OCI-M2 (cell line): ENCODE measurements around the gene KMT2E.

Experiments
- DNase-seq: peaks from one replicate; lab custom pipeline; 2025; ENCODE audit not compliant: unreplicated experiment; lab: John Stamatoyannopoulos, UW

Gene KMT2E

DNA sequence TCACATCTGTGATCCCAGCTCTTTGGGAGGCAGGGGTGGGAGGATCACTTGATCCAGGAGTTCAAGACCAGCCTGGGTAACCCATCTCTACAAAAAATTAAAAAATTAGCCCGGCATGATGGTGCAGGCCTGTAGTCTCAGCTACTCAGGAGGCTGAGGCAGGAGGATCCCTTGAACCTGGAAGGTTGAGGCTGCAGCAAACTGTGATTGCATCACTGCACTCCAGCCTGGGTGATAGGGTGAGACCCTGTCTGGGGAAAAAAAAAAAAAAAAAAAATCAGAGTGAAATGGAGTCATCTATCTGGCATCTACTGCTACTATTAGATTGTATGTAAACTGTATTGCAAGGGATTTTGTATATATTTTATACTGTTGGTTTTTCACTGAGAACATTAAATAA is 59.1 kb downstream of the KMT2E start:
- no peak for DNase-seq

DNA sequence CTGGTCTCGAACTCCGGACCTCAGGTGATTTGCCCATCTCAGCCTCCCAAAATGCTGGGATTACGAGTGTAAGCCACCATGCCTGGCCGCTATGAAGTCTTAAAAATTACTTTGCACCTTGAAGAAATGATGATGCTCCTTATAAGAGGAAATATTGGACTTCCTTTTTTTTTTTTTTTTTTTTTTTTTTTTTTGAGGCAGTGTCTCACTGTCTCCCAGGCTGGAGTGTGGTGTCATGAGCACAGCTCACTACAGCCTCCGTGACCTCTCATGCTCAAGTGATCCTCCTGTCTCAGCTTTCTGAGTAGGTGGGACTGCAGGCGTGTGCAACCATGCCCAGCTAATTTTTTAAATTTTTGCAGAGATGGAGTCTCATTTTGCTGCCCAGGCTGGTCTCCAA is 65.3 kb downstream of the KMT2E start:
- DNase-seq: no peak

DNA sequence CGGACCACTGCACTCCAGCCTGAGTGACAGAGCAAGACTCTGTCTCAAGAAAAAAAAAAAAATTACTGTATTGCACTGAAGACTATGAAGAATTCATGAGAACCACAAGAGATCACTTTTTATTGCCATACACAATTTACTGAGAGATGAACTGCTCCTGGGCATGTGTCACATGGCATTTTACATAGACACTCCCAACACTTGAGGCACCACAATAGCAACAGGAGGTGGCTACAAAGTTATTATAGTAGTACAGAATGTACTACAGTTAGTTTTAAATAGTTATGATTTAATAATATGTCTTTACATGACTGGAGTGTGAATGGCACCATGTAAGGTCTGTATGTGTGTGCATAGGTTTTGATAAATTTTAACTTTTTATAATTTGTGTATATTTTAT is 70.6 kb downstream of the KMT2E start:
- no peak for DNase-seq

DNA sequence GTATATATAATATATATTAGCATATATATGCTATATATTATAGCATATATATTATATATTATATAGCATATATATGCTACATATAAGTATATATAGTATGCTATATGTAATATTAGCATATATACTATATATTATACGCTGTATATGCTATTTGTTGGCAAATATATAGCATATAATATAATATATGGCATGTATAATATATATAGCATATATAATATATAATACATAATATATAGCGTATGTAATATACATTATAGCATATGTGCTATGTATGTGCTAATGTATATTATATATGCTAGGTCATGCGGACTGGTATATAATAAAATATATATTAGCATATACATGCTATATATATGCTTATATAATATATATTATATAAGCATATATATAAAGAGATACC is 72.8 kb downstream of the KMT2E start:
- no peak for DNase-seq

- DNase-seq: no peak
These were observed 74.0 kb downstream of the KMT2E start for GRCh38 chr7:105087981-105088380.

DNA sequence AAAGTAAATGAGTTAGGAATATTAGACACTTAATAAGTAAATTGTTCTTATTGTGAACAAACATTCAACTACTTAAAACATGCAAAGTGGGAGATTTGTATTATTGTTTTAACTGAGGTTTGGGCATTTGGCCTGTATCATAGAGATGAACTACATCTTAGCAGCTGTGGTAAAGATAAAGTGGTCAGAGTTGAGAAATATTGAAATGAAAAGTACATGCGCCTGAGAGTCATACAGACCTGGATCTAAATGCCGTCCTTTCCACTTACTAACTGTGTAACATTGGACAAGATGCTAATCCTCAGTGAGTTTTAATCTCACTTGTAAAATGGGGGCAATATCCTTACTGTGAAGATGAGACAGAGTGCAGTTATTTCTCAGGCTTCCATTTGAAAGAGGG is 74.5 kb downstream of the KMT2E start:
- no peak for DNase-seq

DNA sequence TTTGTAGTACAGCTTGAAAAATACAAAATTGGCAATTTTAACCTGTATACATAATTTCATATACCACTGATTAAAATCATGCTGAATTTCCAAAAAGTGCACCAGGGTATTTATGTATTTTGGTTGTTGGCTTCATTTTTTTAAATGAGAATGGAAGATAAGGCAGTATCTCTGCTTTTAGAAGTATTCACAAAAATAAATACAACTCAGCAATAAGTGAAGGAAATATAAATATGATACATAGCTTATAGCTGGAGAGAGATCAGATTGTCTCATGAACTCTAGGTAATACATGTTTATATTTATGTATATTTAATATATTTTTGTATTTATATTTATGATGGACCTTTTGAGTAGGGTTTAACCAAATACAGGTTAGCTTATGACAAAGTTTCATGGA is 81.0 kb downstream of the KMT2E start:
- DNase-seq: no peak

- DNase-seq: no peak
These were observed 82.3 kb downstream of the KMT2E start for GRCh38 chr7:105096306-105096705.

DNA sequence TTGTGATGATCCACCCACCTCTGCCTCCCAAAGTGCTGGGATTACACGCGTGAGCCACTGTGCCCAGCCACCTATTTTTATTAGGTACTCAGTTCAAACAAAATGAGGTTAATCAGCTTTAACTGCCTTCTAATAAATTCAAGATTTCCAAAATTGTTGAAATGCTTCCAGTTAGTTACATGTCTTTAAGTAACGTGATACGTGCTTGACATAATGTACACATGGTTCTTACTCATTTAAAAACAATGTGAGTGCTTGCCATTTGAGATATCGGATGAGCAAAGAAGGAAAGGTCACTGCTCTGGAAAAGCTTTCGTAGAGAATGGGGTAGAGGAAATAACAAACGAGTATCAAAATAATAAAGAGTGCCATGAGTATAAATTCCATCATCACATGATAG is 83.6 kb downstream of the KMT2E start:
- no peak for DNase-seq

- DNase-seq: no peak
These were observed 85.0 kb downstream of the KMT2E start for GRCh38 chr7:105098863-105099515.

DNA sequence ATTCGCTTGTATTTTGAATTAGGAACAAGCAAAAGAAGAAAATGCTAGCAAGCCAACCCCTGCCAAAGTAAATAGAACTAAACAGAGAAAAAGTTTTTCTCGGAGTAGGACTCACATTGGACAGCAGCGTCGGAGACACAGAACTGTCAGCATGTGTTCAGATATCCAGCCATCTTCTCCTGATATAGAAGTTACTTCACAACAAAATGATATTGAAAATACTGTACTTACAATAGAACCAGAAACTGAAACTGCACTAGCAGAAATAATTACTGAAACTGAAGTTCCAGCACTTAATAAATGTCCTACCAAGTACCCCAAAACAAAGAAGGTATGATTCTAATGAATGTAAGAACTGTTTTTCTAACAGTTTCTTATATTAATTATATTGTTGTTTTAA is 87.9 kb downstream of the KMT2E start:
- DNase-seq: no peak

DNA sequence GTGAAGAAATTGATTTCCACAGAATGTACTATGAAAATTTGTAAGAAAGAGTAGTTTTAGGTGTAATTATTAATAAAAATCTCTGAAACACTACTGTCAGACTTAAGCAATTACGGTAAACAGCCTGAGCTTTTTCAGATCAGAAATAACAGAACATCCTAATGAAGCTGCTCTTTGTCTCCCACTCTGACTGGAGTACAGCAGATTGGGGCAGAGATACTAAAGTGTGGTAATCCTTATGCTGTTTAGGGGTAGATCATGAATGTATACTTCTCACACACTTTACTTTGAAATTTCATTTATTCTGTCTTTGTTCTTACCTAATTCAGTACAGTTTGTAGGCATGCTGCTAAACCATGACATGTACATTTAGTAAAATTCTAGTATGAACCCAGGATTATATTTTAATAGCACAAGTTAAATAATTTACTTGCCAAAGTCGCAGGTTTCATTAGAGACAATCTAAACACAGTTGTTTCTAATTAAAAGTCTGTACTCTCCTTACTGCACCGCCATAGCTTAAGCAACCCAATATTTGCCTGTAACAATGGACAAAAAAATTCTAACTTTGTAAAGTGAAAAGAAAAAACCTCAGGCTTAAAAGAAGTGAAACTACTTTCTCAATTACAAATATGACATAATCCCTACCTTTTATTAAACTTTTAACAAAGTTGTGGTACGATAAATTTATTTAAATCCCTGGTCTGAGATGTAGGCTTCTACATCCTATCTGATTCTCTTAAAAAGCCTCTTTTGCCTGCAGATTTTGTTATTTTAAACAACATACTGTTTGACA is 88.8 kb downstream of the KMT2E start:
- DNase-seq: no peak

GRCh38 chr7:105105579-105105978 is 91.6 kb downstream of the KMT2E start:
- no peak for DNase-seq

DNA sequence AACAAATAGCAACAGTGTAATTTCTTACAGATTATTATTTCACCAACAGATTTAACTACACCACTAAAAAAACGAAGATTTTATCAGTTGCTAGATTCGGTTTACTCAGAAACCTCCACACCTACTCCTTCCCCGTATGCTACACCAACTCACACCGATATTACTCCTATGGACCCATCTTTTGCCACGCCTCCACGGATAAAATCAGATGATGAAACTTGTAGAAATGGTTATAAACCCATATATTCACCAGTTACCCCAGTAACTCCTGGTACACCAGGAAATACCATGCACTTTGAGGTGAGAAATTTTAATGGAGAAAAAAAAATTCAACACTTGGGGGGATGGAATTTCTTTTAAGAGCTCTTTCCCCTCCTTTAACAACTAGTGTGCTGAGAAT is 92.5 kb downstream of the KMT2E start:
- no peak for DNase-seq

GRCh38 chr7:105107458-105107857 is 93.5 kb downstream of the KMT2E start:
- DNase-seq: no peak

- DNase-seq: no peak
These were observed 98.7 kb downstream of the KMT2E start for GRCh38 chr7:105112440-105113418.

- DNase-seq: no peak
These were observed 104.9 kb downstream of the KMT2E start for GRCh38 chr7:105118612-105119600.

DNA sequence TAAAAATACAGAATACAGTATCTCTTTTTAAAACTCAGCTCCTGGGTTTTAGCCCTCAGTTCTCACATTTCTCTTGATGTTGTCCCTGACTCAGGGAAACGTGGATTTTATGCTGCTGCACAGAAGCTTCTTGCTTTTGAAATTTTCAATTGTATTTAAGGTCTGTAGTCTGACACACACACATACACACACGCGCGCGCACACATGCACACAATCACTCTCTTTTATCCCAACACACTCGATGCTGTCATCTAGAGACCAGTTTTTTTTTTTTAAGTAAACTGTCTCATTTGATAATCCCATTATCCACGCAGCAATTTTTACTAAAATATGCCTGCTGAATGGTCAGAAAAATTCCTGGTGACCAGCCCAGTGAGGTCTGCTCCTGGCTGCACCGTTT is 108.6 kb downstream of the KMT2E start:
- no peak for DNase-seq

DNA sequence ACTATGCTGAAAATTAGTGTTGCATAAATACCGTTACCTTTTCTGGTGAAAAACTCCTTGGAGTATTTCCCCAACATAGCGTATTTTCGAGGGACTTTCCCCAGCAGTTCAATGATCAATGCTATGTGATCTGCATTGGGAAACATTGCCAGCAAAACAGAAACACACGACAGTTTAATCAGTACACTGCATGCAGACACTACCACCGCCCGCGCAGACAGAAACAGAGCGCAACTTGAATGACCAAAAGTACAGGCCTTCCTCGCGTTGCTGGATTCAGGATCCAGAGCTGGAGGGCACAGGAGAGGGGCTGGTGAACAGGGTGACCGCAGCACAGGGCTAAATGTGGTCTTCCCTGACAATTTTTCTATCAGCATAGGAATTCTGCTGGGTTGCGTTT is 111.7 kb downstream of the KMT2E start:
- DNase-seq: no peak

DNA sequence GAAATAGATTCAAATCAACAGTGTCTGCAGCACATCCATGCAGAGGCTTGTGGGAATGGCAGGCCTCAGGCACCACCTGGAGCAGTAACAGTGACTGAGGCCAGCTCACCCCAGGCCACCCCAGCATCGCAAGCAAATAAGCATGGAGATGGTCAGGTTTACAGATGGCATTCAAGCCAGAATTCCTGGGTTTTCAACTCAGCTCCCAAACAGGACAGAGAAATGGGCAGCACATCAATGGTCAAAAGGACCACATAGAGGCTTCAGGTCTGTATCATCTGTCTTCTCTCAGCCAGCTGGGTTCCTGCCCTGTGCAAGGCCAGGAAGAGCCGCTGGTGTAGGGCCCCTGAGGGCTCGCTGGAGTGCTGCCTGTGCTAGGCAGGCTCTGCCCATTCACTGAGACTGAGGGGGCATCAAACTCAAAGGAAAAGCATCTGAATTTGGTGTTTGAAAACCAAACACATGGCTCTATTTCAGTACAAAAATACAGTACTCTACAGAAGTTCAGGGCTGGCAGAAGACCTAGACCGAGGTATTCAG is 112.5 kb downstream of the KMT2E start:
- no peak for DNase-seq
